HepG2 (cell line): Measurements from ENCODE around the gene WDR73. TPM values are rescaled to one million over a fixed set of nuclear protein-coding genes. Genes with fewer than 3 reads are reported as not detected.
A peak's percentile ranks its signal among the peaks of the same experiment; 100 is the strongest.

Experiments
- BATF2 ChIP-seq: sonication (generic); formaldehyde crosslinking; IDR thresholded peaks from 2 replicates; pipeline ENCODE4 v1.8.0; 2022; ENCODE audit warnings: mild to moderate bottlenecking, missing genetic modification reagents, moderate library complexity
- GABPB1 ChIP-seq: IDR thresholded peaks from 2 replicates; pipeline ENCODE4 v1.6.1; 2016; ENCODE audit warnings: mild to moderate bottlenecking, missing genetic modification reagents, moderate library complexity, missing compliant biosample characterization
- LBX2 ChIP-seq: sonication (generic); formaldehyde crosslinking; IDR thresholded peaks from 2 replicates; pipeline ENCODE4 v1.5.0; 2020; ENCODE audit warnings: missing genetic modification reagents, mild to moderate bottlenecking, borderline replicate concordance
- ZBTB40 ChIP-seq, 2 experiments: fragments of 450-650 bp in 1 of 2; sonication (generic) in 1 of 2; formaldehyde crosslinking in 1 of 2; IDR thresholded peaks; 2 replicates each; pipeline versions ENCODE4 v1.6.1 to v1.8.0; 2016 to 2022; ENCODE audit warnings: antibody characterized with exemption in 1 of 2, mild to moderate bottlenecking in 1 of 2, missing genetic modification reagents in 1 of 2
- ZC3H4 ChIP-seq: sonication (generic); formaldehyde crosslinking; IDR thresholded peaks from 2 replicates; pipeline ENCODE4 v1.4.0; 2020; ENCODE audit warnings: missing genetic modification reagents, borderline replicate concordance
- ZNF20 ChIP-seq: sonication (generic); formaldehyde crosslinking; IDR thresholded peaks from 2 replicates; pipeline ENCODE4 v1.4.0; 2020; ENCODE audit warnings: mild to moderate bottlenecking, moderate library complexity, missing genetic modification reagents
- ZNF292 ChIP-seq: sonication (generic); formaldehyde crosslinking; IDR thresholded peaks from 2 replicates; pipeline ENCODE4 v1.8.1; 2022; ENCODE audit warnings: mild to moderate bottlenecking, low read depth, missing genetic modification reagents, borderline replicate concordance
- ZNF644 ChIP-seq: IDR thresholded peaks from 2 replicates; pipeline ENCODE4 v1.6.1; 2016; ENCODE audit warnings: low read depth
- ZNF709 ChIP-seq: sonication (generic); formaldehyde crosslinking; IDR thresholded peaks from 2 replicates; pipeline ENCODE4 v1.5.0; 2020; ENCODE audit warnings: mild to moderate bottlenecking, missing genetic modification reagents
- polyA plus RNA-seq, 8 experiments: library from polyadenylated mRNA; depleted of rRNA in 3 of 8; stranded (reverse) in 7 of 8; unstranded in 1 of 8; fragments of >200 nt; fragmentation: Illumina TruSeq in 4 of 8; extraction: Trizol in 4 of 8; gene quantifications; 2 replicates each; pipeline versions ENCODE4 v1.2.1 to v1.2.3, GENCODE V29; 2011 to 2016; ENCODE audit warnings: low read depth in 4 of 8, missing spikeins in 1 of 8, mixed read lengths in 1 of 8; ENCODE audit not compliant: insufficient read depth in 1 of 8
- total RNA-seq, 5 experiments: library from RNA; depleted of rRNA; stranded (reverse); fragments of >200 nt; fragmentation: Illumina TruSeq; extraction: Trizol; gene quantifications; 2 replicates each; pipeline ENCODE4 v1.2.3, GENCODE V29; 2016; ENCODE audit warnings: low read depth in 1 of 5

Gene WDR73
- total and polyA plus RNA-seq, 2 of the 13 experiments (the other 11 are each of a cell fraction or from before 2014, with no cell fraction given), result 20.0 to 35.5 TPM

GRCh38 chr15:84658080-84658787 is 4.2 kb upstream of the WDR73 start, which contains the start of gene NMB (continued):
- TF ChIP-seq BATF2, result no peak
- no peak for TF ChIP-seq ZBTB40 (IDR thresholded peaks at IDR 0.05)
- no peak for TF ChIP-seq ZBTB40 (CRISPR knock-in tag; IDR thresholded peaks at IDR 0.05)
- TF ChIP-seq ZNF20 (CRISPR knock-in tag), result no peak
- TF ChIP-seq ZNF644 (CRISPR knock-in tag), result no peak
- TF ChIP-seq LBX2 (CRISPR knock-in tag), result no peak
- TF ChIP-seq ZC3H4, result no peak
- no peak for TF ChIP-seq ZNF292 (CRISPR knock-in tag)
- peak; percentile 83 for TF ChIP-seq GABPB1
- no peak for TF ChIP-seq ZNF709 (CRISPR knock-in tag)
